Activated T-helper 1 cell treated with Interleukin-2 at 50 U/mL for 16 hours (primary cell): ENCODE measurements around the gene DNTTIP2.
"Not testable (repeated sequence)": the region's sequence is repeated elsewhere in the genome, so short reads cannot be mapped to it uniquely, and the experiment has no call there.

Experiments used
- DNase-seq: peaks from one replicate; pipeline ENCODE4 v3.0.0-alpha.2; 2020; ENCODE audit warnings: low read depth

Gene DNTTIP2, protein sequence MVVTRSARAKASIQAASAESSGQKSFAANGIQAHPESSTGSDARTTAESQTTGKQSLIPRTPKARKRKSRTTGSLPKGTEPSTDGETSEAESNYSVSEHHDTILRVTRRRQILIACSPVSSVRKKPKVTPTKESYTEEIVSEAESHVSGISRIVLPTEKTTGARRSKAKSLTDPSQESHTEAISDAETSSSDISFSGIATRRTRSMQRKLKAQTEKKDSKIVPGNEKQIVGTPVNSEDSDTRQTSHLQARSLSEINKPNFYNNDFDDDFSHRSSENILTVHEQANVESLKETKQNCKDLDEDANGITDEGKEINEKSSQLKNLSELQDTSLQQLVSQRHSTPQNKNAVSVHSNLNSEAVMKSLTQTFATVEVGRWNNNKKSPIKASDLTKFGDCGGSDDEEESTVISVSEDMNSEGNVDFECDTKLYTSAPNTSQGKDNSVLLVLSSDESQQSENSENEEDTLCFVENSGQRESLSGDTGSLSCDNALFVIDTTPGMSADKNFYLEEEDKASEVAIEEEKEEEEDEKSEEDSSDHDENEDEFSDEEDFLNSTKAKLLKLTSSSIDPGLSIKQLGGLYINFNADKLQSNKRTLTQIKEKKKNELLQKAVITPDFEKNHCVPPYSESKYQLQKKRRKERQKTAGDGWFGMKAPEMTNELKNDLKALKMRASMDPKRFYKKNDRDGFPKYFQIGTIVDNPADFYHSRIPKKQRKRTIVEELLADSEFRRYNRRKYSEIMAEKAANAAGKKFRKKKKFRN

DNA sequence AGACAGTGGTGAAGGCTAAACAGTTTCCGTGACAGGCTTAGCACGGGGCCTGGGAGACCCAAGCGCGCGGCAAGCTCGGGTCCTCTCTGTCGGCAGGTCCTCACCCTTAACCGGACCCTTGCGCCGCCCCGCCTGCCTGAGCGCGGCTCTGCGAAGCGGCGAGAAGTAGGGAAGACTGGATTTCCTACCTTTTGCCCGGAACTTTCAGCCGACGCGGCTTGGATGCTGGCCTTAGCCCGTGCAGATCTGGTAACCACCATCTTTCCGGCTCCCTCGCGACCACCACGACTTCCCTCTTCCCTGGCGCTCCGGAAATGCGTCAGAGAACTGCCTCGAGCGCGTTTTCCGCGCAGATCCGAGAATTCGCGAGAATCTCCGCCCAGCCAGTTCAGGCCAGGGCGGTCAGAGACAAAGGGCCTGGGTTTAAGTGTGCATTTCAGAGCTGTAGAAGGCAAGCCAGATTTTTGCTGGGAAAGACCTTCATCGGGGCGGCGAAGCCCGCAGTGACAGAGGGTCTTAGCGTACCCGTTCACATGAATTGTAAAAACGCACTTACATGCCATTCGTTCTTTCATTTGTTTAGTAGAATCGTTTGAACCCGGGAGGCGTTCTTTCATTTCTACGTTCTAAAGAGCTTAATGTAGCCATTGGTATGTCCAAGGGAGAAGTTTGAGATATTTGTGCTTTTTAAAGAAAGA, at the start of gene DNTTIP2:
TSS of gene DNTTIP2 (minus strand) at position 318 of the 698 bp plus-strand sequence. CDS start at position 260, 58 bp downstream.
- peak; percentile 78 for DNase-seq

DNA sequence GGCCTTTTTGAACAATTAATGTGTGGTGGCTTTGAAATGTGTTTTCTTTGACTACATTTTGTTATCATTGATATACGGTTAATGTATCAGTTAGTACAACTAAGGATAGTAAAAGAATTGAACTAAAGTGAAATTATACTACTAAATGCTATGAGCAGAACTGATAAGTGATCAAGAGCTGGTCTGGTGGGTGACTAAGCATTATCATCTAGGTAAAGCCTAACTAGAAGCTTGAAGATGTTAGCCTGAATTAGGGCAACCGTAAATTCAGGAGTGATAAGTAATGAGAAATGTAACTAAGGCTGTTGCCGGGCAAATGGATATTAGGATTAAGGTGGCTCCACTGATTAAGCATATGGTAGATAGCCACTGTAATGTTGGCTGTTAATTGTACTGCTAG, 46.2 kb upstream of the DNTTIP2 start:
- no peak for DNase-seq

DNA sequence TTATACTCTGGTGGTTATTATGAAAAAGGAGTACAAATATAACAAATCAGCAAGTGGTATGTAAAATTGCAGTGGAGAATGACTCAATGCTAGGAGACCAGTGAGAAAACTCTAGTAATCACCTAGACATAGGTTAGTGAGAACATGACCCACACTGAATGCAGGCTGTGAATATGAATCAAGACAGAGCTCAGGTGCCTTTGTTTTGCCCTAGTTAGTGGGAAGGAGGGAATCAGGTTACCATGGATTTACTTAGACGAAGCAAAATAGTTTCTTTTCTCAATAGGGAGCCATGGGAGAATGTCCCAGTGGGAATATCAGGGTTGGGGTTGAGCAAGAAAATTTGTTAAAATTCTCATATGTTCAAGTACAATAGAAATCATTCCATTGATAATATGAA, 40.8 kb upstream of the DNTTIP2 start:
- DNase-seq = no peak

DNA sequence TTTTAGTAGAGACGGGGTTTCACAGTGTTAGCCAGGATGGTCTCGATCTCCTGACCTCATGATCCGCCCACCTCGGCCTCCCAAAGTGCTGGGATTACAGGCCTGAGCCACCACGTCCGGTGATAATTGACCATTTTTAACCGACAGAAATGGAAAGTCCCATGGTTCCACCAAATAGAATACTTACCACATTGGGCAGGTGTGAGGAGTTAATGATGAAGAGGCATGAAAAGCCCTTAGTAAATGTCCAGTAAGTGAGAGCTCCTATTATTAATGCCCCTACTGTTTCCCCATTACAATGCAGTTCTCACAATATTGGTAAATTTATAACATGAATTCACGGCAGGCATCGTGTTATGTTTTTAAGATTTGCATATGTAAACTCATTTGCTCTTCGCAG, 38.3 kb upstream of the DNTTIP2 start:
- DNase-seq = no peak

DNA sequence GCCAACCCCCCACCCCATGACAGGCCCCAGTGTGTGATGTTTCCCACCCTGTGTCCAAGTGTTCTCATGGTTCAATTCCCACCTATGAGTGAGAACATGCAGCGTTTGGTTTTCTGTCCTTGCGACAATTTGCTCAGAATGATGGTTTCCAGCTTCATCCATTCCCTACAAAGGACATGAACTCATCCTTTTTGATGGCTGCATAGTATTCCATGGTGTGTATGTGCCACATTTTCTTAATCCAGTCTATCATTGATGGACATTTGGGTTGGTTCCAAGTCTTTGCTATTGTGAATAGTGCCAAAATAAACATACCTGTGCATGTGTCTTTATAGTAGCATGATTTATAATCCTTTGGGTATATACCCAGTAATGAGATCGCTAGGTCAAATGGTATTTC, 31.9 kb upstream of the DNTTIP2 start:
- DNase-seq = not testable (repeated sequence)

DNA sequence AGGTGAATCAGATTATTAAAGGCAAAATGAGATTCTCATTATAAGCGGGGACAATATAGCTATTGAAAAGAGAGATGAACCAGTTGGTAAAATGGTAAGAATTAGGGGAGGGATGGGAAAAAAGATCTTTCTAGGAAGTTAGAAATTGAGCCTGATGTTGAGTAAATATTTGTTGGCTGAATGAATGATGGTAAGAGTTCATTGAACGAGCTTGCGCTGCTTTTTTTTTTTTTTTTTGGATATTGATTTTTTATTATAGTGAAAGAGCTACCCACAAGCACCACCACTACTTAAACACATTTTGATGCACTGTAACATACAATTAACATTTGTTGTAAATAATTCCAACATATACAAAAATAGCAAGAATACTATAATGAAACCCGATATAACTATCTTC, 31.3 kb upstream of the DNTTIP2 start:
- no peak for DNase-seq

DNA sequence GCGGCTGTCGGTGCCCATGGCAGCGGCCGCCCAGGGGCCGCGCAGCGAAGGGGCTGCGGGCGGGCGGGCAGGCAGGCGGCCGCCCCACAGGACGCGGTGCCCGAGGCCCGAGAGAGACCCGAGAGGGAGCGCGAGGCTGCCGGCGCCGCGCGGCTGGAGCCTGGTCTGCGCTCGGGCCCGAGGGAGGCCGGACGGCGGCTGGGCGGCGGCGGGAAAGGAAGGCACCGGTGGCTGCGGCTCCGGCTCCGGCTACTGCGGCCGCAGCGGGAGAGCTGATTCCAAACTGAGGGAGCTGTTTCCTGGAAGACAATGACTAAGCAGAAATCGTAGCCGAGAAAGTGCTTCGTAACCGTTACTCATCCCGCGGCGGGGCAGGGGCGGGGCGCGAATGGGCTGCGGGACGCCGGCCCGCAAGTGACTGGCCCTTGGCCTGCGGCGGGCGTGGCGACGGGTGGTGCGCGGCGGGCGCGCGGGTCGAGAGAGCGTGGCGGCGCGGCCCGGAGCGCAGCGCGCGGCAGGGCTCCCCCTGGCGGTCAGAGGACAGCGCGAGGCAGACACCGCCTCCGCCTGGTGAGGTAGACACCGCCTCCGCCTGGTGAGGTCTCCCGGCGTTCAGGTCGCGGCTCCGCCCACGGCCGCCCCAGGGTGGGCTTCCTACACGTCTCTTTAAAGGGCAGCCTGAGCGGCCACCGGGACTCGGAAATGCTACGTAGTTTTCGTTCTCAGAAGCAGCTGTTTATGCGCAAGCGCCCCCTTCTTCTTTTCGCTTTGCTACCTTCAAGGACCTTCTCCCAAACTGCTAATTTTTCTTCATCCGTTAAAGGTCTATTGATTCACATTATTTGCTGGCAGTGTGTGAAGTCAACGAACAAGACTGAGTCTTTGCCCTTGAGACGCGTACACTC, 30.4 kb upstream of the DNTTIP2 start, which contains the start of gene GCLM:
TSS of gene GCLM (minus strand) at position 285 of the 905 bp plus-strand sequence. CDS start at position 18, 267 bp downstream.
- DNase-seq = peak; percentile 86

DNA sequence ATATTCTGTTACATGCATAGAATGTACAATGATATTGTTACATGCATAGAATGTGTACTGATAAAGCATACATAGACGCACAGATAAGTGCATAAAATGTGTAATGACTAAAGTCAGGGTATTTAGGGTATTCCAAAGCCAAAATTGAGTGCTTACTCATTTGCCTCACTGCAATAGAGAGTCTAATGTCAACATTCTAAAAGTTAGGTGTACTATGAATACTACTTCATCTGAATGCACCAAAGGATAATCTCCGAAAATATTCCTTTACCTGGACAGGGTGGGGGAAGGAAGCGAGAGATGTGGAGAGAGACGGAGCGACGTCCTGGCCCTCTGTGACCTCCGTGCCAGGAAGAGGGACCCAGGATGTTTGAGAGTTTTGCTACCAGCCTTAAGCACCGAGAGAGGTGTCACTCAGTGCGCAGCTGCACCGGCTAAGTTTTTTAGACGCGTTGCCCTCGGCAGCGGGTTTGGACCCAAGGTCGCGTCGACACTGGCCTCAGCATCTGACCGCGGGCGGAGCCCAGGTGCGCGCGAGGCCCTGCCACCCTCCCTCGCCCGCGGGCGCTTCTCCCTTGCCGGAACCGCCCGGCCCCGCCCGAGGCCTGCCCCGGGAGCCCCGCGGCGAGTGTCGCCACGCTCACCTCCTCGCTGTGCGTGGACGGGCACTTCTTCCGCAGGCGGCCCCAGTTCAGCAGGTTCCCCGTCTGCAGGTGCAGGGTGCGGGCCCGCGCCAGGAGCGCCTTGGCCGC, 29.6 kb upstream of the DNTTIP2 start:
- peak; percentile 27 for DNase-seq

DNA sequence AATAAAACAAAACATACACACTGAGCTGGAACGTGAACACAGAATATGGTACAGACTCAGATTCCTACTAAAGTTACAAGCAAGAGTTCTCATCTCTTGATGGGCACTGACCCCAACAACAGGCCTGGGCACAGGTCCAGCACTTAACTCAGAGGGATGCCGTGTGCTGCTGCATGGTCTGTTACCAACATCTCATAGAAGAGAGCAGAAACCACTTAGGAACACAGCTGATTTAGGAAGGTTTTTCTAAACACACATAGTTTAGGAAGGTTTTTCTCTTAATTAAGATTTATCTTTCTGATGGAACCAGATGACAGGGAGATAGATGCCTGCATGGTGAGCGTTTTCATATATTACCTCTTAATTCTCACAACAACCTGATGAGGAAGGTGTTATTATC, 28.7 kb upstream of the DNTTIP2 start:
- DNase-seq = no peak

DNA sequence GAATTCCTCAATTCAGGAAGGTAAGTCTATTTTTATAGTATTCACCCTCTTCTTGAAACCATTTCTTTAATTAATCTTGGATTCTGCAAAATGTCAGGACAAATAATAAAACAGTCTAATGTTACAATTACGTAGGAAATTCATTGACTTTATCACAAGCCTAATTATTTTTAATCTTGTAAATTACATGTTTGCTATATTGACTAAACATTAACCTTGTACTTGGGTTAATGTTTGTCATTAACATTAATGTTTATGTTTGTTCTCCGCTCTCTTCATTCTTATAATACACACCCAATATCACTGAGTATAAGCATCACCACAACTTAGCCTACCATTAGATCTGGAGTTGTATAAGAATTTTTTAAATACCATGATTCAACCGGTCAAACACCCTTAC, 27.5 kb upstream of the DNTTIP2 start:
- DNase-seq = no peak

DNA sequence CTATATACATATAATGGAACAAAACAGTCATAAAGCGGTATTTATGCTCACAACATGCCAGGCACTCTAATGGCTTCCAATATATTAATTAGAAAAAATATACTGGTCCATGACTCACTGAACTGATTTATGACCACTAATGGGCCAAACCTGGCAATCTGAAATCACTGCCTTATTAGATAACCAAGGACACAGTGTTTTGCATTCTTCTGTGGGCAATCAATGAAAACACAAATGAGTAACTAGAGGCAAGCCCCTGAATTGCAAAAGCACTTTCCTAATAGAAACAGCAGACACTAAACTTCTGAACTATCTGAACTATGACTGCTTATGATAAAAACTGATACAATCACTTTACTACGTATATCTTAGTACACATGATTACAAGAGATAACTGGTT, 26.7 kb upstream of the DNTTIP2 start:
- no peak for DNase-seq

DNA sequence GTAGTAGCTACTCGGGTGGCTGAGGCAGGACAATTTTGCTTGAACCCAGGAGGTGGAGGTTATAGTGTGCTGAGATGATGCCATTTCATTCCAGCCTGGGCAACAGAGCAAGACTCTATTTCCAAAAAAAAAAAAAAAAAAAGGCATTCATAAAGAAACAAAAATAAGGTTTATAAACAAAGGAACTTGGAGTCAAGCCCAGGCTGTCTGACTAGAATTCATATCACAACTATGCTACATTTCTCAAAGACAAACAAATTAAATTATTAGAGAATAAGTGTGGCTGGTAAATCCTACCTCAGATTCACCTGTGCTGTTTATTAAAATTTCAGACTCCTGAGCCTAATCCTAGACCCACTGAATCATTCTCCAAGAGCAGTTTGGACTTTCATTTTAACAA, 26.0 kb upstream of the DNTTIP2 start:
- no peak for DNase-seq

DNA sequence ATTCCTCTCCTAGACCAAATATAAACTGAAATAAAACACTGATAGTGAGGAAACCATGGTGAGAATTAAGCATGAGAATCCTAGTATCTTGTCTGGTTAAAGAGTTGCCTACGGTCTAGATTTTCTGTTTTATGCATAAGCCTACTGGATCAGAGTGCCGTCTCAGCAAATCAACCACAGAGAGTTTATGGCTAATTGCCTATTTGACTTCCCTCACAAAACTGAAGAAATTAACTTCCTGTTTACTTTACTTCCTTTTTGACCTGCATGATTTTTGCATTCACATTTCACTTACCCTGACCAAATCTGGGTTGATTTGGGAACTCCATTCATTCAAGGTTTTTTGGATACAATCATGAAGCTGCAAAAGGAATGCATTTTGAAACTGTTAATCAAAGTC, 25.2 kb upstream of the DNTTIP2 start:
- no peak for DNase-seq

DNA sequence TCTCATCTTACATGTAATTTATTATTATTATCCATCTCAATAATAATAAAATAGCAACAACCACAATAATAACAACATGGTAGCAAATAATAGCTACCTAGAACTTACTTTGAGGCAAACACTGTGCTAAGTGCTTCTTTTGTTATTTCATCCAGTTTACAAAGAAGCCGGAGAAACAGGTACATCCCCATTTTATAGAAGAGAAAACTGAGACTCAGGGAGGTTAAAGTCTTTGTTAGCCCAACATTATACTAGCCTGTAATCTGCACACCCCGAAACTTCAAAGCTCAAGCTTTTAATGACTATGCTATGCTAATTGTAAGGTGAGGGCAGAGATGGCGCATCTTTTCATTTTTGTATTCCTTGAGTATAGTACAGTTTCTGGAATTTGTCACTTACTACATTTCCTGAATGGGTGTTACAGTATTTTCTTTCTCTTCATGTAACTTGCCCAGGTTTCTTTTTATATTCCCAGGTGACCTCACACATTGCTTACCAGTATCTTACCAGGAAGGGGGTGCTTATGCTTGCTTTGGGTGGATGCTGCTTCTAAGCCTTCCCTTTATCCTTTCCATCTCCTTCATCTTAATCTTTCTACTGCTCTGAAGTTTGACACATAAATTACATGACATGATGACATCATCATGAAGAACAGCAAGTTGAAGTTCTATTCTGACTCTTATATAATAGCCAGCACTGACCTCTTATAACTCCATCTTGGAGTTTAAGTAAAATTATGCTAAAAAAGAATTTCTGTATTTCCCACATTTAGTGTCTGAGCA, 21.9 kb upstream of the DNTTIP2 start:
- DNase-seq = no peak

DNA sequence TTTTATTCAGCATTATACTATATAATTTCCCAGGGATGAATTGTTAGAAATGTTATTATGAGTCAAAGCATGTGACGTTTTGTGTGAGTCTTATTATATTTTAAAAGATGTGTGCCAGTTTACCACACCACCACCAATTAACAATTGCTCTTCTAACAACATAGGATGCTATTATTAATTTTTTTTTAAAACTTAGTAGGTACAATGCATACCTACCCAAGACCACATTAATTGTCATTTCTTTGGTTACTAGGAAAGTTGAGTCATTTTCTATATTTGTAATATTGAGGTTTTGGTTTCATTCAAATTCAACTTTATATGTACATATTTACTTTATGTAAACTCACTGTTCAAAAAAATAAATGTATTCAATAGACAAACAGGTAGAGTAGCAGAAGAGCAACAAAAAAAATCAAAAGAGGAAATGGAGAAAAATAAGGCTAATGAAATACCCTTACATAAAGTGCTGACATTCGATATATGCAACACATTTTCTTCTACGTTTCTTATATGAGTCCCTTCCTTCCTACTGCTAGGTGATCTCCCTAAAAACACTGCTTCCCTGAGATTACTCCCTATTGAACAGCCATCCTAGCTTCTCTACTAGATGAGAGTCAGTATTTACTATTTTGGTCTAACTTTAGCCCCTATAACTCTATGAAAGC, 20.7 kb upstream of the DNTTIP2 start:
- no peak for DNase-seq

DNA sequence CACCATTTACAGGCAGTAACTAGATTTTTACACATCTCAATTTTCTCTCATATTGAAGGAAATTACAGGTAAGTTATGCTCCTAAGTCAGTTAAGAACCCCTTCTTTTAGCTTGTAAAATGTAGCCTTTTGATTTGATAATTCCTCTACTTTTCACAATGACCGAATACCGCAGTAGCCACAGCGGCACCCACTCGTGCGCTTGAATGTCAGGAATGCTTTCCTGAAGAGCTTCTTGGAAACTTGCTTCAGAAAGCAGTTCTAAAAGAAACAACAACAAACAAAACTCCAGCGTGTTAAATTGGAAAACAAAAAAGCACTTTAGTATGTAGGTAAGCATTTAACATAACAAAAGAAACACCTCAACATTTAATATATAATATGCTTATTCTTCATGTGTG, 9.9 kb upstream of the DNTTIP2 start:
- no peak for DNase-seq

DNA sequence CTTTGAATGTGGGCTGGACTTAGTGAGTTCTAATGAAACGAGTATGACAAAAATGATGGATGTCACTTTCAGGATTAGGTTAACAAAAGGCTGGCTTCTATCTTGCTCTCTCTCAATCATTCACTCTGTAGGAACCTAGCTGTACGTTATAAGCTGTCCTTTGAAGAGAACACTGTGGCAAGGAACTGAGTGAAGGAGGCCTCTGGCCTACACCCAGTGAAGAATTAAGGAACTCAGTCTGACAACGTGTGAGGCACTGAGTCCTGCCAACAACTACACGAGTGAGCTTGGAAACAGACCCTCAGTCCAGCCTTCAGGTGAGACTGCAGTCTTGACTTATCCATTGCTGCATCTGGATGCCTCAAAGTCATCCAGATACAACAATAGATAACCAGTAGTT, 3.3 kb upstream of the DNTTIP2 start:
- DNase-seq = no peak

DNA sequence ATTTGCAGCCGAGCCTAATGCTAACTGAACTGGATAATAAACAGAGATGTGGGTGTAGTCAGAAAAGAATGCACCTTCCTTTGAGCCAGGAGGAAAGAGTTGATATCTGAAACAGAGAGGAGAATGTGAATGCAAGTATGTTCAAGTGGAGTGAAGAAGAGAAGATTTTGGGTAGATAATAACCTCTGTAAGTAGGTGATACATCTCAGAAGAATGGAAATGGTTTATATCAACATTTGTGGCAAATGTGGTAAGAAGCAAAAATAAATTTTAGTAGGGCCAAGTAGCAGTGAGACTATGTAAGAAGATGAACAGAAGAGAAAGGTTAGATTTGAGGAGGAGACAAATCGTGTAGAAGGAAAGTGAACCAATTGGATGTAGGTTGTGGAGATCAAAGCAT, 1.7 kb upstream of the DNTTIP2 start:
- no peak for DNase-seq

DNA sequence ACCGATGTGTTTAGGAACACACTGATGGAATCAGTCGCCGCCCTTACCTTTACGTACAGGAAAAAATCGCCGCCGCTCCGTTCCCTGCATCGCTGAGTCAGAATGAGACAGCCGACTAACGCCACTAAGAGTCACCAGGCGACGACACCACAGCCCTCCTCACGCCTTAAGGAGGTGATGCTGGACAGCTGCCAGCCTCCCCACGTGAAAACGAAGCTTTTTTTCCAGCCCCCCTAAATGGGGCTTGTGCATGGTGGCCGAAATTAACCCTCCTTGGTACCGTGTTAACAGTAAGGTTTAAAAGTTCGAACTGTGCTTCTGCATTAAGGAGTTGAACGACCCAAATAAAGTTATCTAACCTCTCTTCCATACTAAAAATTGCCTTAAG, 511 bp downstream of the DNTTIP2 start:
- DNase-seq = peak; percentile 46

DNA sequence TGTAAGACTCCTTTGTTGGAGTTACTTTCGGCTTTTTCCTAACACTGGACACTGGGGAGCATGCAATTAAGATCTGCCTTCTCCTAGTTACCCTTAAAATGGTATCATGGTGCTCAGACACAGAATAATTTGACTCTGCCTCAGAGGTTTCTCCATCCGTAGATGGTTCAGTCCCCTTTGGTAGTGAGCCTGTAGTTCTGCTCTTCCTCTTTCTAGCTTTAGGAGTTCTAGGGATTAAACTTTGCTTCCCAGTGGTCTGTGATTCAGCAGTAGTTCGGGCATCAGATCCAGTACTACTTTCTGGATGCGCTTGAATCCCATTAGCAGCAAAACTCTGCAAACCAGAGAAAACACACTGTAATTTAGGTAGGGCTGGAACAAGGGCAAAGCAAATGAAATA, 1.5 kb downstream of the DNTTIP2 start:
- DNase-seq = no peak
